BJ (cell line): Measurements from ENCODE around the gene AP2A1. TPM values are rescaled to one million over a fixed set of nuclear protein-coding genes. Genes with fewer than 3 reads are reported as not detected.
A peak's percentile ranks its signal among the peaks of the same experiment; 100 is the strongest.

ENCODE experiments used
- CTCF ChIA-PET: fragments of 350-600 bp; formaldehyde crosslinking; extraction: SDS; loops from one replicate; lab custom pipeline; 2021; ENCODE audit warnings: antibody characterized with exemption, inconsistent platforms; lab: Yijun Ruan, JAX
- POLR2A ChIA-PET: fragments of 300-600 bp; sonication (Branson Sonifier 250); formaldehyde crosslinking; extraction: SDS; loops from one replicate; lab custom pipeline; 2021; ENCODE audit warnings: antibody characterized with exemption; lab: Charles Lee
- DNase-seq: peaks from one replicate; pipeline ENCODE4 v3.0.0-alpha.2; 2011; ENCODE audit warnings: low read depth
- H3K27me3 ChIP-seq: 2 replicates; pipeline ENCODE4 v1.6.0; 2011; ENCODE audit warnings: low read length; ENCODE audit not compliant: control insufficient read depth, insufficient read depth
- H3K36me3 ChIP-seq: 2 replicates; pipeline ENCODE4 v1.5.1; 2011; ENCODE audit warnings: low read length; ENCODE audit not compliant: control insufficient read depth, insufficient read depth
- H3K4me3 ChIP-seq: 2 replicates; pipeline ENCODE4 v1.5.1; 2011; ENCODE audit warnings: low read depth, mild to moderate bottlenecking, control low read depth, low read length
- polyA plus RNA-seq: library from polyadenylated mRNA; depleted of rRNA; stranded (reverse); fragments of >200 nt; gene quantifications from 2 replicates; pipeline ENCODE4 v1.2.3, GENCODE V29; 2011
- TF ChIP-seq, protein P1 (sequence below): IDR thresholded peaks from 2 replicates; pipeline ENCODE4 v1.5.1; 2011; ENCODE audit warnings: low read depth, mild to moderate bottlenecking, control low read depth, inconsistent platforms, low read length, moderate library complexity; ENCODE audit not compliant: insufficient read depth

The AP2A1 gene
- polyA plus RNA-seq, 1 experiment: 153 TPM

DNA sequence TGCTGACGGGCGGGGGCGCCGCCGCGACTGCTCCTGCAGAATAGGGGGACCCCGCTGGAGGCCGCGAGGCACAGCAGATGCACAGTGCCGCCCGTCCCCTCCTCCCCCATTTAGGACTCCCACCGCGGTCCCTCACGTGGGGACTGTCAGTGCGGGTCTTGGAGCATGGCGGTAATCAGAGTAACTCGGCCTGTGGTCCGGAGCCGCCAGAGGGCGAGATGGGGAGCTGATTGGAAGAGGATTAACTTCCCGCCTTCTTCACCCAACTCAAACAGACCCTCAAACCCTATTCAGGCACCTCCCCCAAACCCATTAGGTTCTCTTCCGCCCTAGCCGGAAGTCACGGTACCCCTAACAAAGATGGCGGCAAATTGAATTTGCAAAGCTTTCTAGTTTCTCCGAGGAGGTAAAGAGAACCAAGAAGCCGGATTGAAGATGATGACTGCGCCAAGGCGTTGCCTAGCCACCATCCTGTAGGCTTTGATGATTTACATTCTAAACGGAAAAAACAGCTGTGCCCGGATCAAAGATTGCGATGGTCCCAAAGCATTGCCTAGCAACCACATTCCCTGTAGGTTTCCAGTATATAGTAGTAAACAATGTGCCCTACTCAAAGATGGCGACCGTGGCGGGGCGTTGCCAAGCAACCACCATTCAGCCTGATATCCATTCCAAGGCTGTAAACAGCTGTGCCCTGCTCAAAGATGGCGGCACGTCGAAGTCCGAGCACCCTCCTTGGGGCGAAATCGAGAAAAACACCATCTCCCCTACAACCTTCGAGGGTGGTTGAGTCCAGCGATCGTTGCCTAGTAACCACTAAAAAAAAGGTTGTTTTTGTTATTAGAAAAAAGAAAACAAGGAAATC is 46.4 kb downstream of the AP2A1 start, which contains the start of gene FUZ:
Gene FUZ (minus strand): TSS at position 296 of the 865 bp plus-strand sequence. CDS start 186 bp downstream, at position 110.
- H3K4me3 ChIP-seq: peak within 1 kb of the TSS; percentile 65
- TF ChIP-seq, protein P1, sequence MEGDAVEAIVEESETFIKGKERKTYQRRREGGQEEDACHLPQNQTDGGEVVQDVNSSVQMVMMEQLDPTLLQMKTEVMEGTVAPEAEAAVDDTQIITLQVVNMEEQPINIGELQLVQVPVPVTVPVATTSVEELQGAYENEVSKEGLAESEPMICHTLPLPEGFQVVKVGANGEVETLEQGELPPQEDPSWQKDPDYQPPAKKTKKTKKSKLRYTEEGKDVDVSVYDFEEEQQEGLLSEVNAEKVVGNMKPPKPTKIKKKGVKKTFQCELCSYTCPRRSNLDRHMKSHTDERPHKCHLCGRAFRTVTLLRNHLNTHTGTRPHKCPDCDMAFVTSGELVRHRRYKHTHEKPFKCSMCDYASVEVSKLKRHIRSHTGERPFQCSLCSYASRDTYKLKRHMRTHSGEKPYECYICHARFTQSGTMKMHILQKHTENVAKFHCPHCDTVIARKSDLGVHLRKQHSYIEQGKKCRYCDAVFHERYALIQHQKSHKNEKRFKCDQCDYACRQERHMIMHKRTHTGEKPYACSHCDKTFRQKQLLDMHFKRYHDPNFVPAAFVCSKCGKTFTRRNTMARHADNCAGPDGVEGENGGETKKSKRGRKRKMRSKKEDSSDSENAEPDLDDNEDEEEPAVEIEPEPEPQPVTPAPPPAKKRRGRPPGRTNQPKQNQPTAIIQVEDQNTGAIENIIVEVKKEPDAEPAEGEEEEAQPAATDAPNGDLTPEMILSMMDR: peak; percentile 40; the same call in 1 of the 2 replicates
- H3K36me3 ChIP-seq: no peaks in the 10 kb centered on the region
- POLR2A ChIA-PET: interaction anchor here (0.7 kb wide), 1 partner anchor 64 kb away, joined by 3 read pairs; the partner anchor contains the start of genes AKT1S1 and TBC1D17
- CTCF ChIA-PET: interaction anchor here (0.6 to 2.2 kb wide), 5 partner anchors 50 to 132 kb away, joined by 3 to 9 read pairs (median 3); no protein-coding TSS in a partner anchor
- no peaks in the 10 kb centered on the region for H3K27me3 ChIP-seq
- DNase-seq: peak; percentile 94

DNA sequence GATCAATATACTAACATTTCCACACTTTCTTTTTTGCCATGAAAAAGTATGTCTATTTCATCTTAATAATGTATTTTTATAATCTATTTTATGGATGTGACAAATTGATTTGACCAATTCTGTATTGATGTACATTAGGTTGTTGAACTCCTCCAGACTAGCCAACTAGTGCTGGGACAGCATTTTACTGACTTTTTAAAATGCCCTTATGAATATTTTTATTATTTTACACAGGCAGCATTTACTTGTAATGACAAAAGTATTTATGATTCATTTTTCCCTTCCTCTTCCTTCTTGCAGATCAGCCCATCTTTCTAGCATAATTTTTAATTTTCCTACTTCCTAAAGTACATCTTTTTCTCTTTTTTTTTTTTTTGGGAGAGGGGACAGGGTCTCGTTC is 47.2 kb downstream of the AP2A1 start:
- ChIA-PET POLR2A (interaction anchor here (0.7 kb wide), 2 partner anchors 61 to 63 kb away, joined by 3 to 16 read pairs; partner anchors contain the start of genes AKT1S1 and TBC1D17), CTCF (interaction anchor here (1.0 to 2.2 kb wide), 3 partner anchors 64 to 124 kb away, joined by 3 to 9 read pairs (median 4); no protein-coding TSS in a partner anchor)
- Histone ChIP-seq H3K27me3 (no peaks in the 10 kb centered on the region), H3K4me3 (peak overlapping the region; percentile 65), H3K36me3 (no peaks in the 10 kb centered on the region)
- DNase-seq: no peak
- TF ChIP-seq, protein P1: no peak

- H3K36me3 ChIP-seq: peaks cover 4% of the 10 kb centered on the region
- CTCF ChIA-PET: no interaction called here
- TF ChIP-seq, protein P1: no peak
- POLR2A ChIA-PET: no interaction called here
- no peaks in the 10 kb centered on the region for H3K27me3 ChIP-seq
- H3K4me3 ChIP-seq: no peak overlapping the region
- no peak for DNase-seq
These were observed 49.8 kb downstream of the AP2A1 start for GRCh38 chr19:49816590-49816989.

DNA sequence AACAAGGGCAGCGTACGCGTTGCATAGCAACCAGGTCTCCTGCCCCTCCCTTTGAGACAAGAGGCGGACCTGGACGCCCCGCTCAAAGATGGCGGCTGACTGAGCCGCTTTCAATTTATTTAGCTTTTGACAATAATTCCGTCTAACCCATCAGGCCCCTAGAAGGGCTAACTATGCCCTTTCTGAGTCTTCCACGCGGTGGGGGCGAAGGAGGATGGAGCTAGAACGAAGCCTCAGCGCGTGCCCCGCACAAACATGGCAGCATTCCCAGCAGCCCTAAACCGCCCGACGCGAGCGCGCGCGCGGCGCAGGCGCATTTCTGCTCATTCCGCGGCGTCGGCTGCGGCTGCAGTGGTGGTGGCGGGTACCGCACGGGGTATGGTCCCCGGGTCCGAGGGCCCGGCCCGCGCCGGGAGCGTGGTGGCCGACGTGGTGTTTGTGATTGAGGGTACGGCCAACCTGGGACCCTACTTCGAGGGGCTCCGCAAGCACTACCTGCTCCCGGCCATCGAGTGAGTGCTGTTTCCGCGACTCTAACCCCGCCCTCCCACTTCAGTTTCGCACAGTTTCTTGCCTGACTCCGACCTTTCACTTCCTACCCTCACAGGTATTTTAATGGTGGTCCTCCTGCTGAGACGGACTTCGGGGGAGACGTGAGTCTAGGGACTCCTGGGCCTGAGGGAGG is 51.3 kb downstream of the AP2A1 start, which contains the start of gene MED25:
Gene MED25 (plus strand): TSS at position 326 of the 685 bp plus-strand sequence. CDS start 53 bp downstream, at position 379.
- CTCF ChIA-PET: interaction anchor here (0.6 to 1.2 kb wide), 4 partner anchors 101 to 421 kb away, joined by 3 to 8 read pairs (median 4); no protein-coding TSS in a partner anchor
- H3K36me3 ChIP-seq: peaks cover 4% of the 10 kb centered on the region
- peak; percentile 46 for DNase-seq
- no peaks in the 10 kb centered on the region for H3K27me3 ChIP-seq
- TF ChIP-seq, protein P1: 0 out of 2 replicates have a peak, but pooled peaks have one; percentile 23
- POLR2A ChIA-PET: interaction anchor here (0.6 kb wide), 1 partner anchor 47 kb away, joined by 3 read pairs; no protein-coding TSS in a partner anchor
- peak within 1 kb of the TSS; percentile 58 for H3K4me3 ChIP-seq
